Measurements from ENCODE around the gene WDFY4.

DNA sequence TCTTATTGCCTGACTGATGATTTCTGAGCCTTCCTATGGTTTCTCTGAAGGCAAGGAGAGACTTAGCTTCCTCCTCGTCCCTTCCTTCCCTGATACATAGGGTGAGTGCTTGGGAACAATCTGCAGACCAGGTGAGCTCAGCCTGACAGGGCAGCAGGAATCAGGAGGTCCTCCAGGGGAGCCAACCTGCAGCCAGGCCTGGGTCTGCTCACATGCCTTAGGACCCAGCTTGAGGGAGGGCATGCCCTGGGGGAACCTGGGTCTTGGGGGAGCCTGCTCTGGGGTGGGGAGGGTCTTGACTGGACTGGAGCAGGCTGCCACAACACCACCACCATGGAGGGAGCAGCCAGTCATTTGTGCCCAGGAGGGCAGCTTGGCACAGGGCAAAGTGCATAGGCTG lies 197.3 kb downstream of the WDFY4 start:
- TF ChIP-seq CTCF (IDR thresholded peaks at IDR 0.05) (no peak), POLR2A (IDR thresholded peaks at IDR 0.05) (no peak), POLR2AphosphoS5 (IDR thresholded peaks at IDR 0.05) (no peak), EP300 (IDR thresholded peaks at IDR 0.05) (no peak)
